Measurements from ENCODE around the gene MYORG. TPM values are rescaled to one million over a fixed set of nuclear protein-coding genes. Genes with fewer than 3 reads are reported as not detected.

The MYORG gene
- total RNA-seq, 1 donor from 2014 or later, result 2.6 TPM

GRCh38 chr9:34384368-34385165, 7.9 kb upstream of the MYORG start:
- DNase-seq, result no peak

GRCh38 chr9:34383904-34384303, 7.2 kb upstream of the MYORG start:
- DNase-seq, result no peak

GRCh38 chr9:34382879-34383278, 6.2 kb upstream of the MYORG start:
- no peak for DNase-seq

GRCh38 chr9:34382054-34382453, 5.4 kb upstream of the MYORG start:
- no peak for DNase-seq

- DNase-seq, result no peak
Measured at GRCh38 chr9:34381323-34381722, 4.6 kb upstream of the MYORG start.

GRCh38 chr9:34380511-34381315, 4.0 kb upstream of the MYORG start:
- DNase-seq, result no peak

- DNase-seq, result no peak
Measured at GRCh38 chr9:34380034-34380510, 3.4 kb upstream of the MYORG start.

GRCh38 chr9:34379334-34380033, 2.8 kb upstream of the MYORG start:
- DNase-seq, result peak; percentile 56

- DNase-seq, result no peak
Measured at GRCh38 chr9:34378376-34379060, 1.8 kb upstream of the MYORG start.

GRCh38 chr9:34377404-34377746, 677 bp upstream of the MYORG start:
- no peak for DNase-seq

- no peak for DNase-seq
Measured at GRCh38 chr9:34375901-34376595, 650 bp downstream of the MYORG start.

- no peak for DNase-seq
Measured at GRCh38 chr9:34374905-34375552, 1.7 kb downstream of the MYORG start.

GRCh38 chr9:34374339-34374738, 2.4 kb downstream of the MYORG start:
- no peak for DNase-seq

GRCh38 chr9:34373749-34374148, 2.9 kb downstream of the MYORG start:
- no peak for DNase-seq

GRCh38 chr9:34372467-34373011, 4.2 kb downstream of the MYORG start:
- no peak for DNase-seq

- DNase-seq, result no peak
Measured at GRCh38 chr9:34371886-34372466, 4.7 kb downstream of the MYORG start.

GRCh38 chr9:34370970-34371880, 5.5 kb downstream of the MYORG start:
- DNase-seq, result no peak

- DNase-seq, result no peak
Measured at GRCh38 chr9:34370335-34370969, 6.2 kb downstream of the MYORG start.

GRCh38 chr9:34369636-34370035, 7.1 kb downstream of the MYORG start:
- no peak for DNase-seq
